ENCODE data around the gene DNAH8. TPM values are rescaled to one million over a fixed set of nuclear protein-coding genes. Genes with fewer than 3 reads are reported as not detected.

DNAH8 gene
- total RNA-seq, 1 experiment from 2014 or later, result not detected

DNA sequence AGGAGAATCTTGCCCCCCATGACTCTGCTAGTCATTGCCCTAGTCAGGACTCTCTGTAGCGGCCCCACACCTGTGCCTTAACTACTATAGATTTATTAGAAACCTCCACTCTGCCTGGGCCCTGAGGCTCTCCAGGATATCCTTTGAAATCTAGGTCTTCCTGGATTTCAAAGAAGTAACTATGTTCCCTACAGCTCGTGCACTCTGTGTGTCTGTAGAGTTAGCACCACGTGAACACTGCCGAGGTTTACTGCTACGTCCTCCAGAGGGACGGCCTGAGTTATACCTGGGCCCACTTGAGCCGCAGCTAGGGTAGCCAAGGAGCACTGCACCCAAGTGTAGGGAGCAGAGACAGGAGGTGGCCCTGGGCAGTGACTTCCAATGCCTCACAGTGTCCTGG, 353.3 kb downstream of the DNAH8 start:
- Histone ChIP-seq H3K4me3 (no peak overlapping the region), H3K9me3 (ENCODE audit: insufficient read depth, low read depth) (no peaks in the 10 kb centered on the region), H3K27me3 (ENCODE audit: insufficient read depth, low read depth) (peaks cover 97% of the 10 kb centered on the region), H4K20me1 (ENCODE audit: insufficient read depth) (no peaks in the 10 kb centered on the region), H3K4me1 (replicated peaks; ENCODE audit: insufficient read depth) (no peaks in the 10 kb centered on the region), H2AFZ (no peak overlapping the region), H3K27ac (no peak overlapping the region), H3K79me2 (ENCODE audit: low read depth) (no peaks in the 10 kb centered on the region), H3F3A (ENCODE audit: insufficient read depth, low read depth) (no peaks in the 10 kb centered on the region), H3K4me2 (no peak overlapping the region), H3K9me2 (ENCODE audit: insufficient read depth) (no peaks in the 10 kb centered on the region), H3K36me3 (ENCODE audit: low read depth) (no peaks in the 10 kb centered on the region)
- ChIA-PET CTCF (no interaction called here), POLR2A (ENCODE audit: unreplicated experiment) (no interaction called here)
- BruUV-seq (replicated peaks), result no TSS peak
- intact Hi-C loops (cut with micrococcal nuclease; ENCODE audit: unreplicated experiment), result no loop called here
- no peak for DNase-seq
- no peak for TF ChIP-seq EZH2 (IDR thresholded peaks at IDR 0.05; ENCODE audit: low read depth)
- TF ChIP-seq, protein P1, sequence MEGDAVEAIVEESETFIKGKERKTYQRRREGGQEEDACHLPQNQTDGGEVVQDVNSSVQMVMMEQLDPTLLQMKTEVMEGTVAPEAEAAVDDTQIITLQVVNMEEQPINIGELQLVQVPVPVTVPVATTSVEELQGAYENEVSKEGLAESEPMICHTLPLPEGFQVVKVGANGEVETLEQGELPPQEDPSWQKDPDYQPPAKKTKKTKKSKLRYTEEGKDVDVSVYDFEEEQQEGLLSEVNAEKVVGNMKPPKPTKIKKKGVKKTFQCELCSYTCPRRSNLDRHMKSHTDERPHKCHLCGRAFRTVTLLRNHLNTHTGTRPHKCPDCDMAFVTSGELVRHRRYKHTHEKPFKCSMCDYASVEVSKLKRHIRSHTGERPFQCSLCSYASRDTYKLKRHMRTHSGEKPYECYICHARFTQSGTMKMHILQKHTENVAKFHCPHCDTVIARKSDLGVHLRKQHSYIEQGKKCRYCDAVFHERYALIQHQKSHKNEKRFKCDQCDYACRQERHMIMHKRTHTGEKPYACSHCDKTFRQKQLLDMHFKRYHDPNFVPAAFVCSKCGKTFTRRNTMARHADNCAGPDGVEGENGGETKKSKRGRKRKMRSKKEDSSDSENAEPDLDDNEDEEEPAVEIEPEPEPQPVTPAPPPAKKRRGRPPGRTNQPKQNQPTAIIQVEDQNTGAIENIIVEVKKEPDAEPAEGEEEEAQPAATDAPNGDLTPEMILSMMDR (conservative IDR thresholded peaks at IDR 0.05), result no peak

DNA sequence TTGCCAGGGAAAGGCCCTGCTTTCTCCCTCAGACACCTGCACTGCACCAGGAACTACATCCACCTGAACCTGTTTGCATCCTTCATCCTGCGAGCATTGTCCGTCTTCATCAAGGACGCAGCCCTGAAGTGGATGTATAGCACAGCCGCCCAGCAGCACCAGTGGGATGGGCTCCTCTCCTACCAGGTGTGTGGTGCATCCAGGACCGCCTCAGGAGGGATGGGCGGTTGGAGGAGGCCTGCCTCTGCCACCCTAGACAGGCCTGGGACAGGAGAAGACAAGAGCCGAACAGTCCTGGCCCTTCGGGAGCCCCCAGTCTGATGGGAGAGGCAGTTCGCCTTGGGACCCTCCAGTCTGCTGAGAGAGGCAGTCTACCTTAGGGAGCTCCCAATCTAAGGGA, 357.7 kb downstream of the DNAH8 start:
- Histone ChIP-seq H3K27ac (no peak overlapping the region), H3K79me2 (ENCODE audit: low read depth) (no peaks in the 10 kb centered on the region), H3F3A (ENCODE audit: insufficient read depth, low read depth) (no peaks in the 10 kb centered on the region), H4K20me1 (ENCODE audit: insufficient read depth) (no peaks in the 10 kb centered on the region), H2AFZ (no peak overlapping the region), H3K4me2 (no peak overlapping the region), H3K4me1 (replicated peaks; ENCODE audit: insufficient read depth) (no peaks in the 10 kb centered on the region), H3K4me3 (no peak overlapping the region), H3K9me2 (ENCODE audit: insufficient read depth) (no peaks in the 10 kb centered on the region), H3K9me3 (ENCODE audit: insufficient read depth, low read depth) (no peaks in the 10 kb centered on the region), H3K36me3 (ENCODE audit: low read depth) (no peaks in the 10 kb centered on the region), H3K27me3 (ENCODE audit: insufficient read depth, low read depth) (peaks cover 95% of the 10 kb centered on the region)
- CTCF ChIA-PET, result no interaction called here
- BruUV-seq (replicated peaks), result no TSS peak
- no peak for DNase-seq
- TF ChIP-seq, protein P1 (conservative IDR thresholded peaks at IDR 0.05), result no peak
- TF ChIP-seq EZH2 (IDR thresholded peaks at IDR 0.05; ENCODE audit: low read depth), result no peak
- intact Hi-C loops (cut with micrococcal nuclease; ENCODE audit: unreplicated experiment), result no loop called here
- POLR2A ChIA-PET (ENCODE audit: unreplicated experiment), result no interaction called here

DNA sequence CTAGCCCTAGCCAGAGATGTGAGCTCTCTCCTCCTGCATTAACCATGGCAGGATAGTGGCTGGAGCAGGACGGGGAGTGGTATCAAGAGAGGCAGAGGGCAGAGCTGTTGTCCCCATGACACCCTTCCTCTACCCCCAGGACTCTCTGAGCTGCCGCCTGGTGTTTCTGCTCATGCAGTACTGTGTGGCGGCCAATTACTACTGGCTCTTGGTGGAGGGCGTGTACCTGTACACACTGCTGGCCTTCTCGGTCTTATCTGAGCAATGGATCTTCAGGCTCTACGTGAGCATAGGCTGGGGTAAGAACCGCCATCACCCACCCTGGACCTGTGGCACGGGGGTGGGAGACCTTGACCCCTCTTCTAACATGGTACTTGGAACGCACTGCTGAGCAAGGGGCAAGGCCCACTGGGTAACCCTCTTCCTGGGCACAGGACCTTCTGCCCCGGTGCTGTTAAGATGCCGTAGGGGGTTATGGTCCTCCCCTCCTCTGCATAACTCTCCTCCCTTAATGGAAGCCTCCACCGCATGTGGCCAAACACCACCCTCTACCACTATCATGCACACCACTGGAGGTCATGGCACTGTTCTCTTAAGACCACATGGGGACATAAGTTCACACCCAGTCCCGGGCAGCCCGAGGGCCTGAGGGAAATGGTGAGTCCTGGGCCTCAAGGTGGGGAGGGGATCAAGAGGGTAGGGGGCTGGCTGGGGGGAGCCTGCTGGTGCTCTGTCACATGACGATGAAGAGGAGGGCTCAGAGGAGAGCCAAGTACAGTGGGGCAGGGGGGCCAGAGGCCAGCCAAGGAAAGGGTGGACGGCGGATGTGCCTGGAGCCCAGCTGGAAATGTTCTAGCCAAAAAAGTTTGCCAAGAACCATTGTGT, 358.6 kb downstream of the DNAH8 start:
- H3K4me3 ChIP-seq, result no peak overlapping the region
- H3K36me3 ChIP-seq (ENCODE audit: low read depth), result no peaks in the 10 kb centered on the region
- H3K4me2 ChIP-seq, result no peak overlapping the region
- BruUV-seq (replicated peaks), result no TSS peak
- H3F3A ChIP-seq (ENCODE audit: insufficient read depth, low read depth), result no peaks in the 10 kb centered on the region
- H3K27me3 ChIP-seq (ENCODE audit: insufficient read depth, low read depth), result peaks cover 92% of the 10 kb centered on the region
- ChIA-PET POLR2A (ENCODE audit: unreplicated experiment) (no interaction called here), CTCF (no interaction called here)
- H3K79me2 ChIP-seq (ENCODE audit: low read depth), result no peaks in the 10 kb centered on the region
- intact Hi-C loops (cut with micrococcal nuclease; ENCODE audit: unreplicated experiment), result no loop called here
- no peak for DNase-seq
- TF ChIP-seq EZH2 (IDR thresholded peaks at IDR 0.05; ENCODE audit: low read depth), result no peak
- TF ChIP-seq, protein P1 (conservative IDR thresholded peaks at IDR 0.05), result no peak
- H3K9me2 ChIP-seq (ENCODE audit: insufficient read depth), result no peaks in the 10 kb centered on the region
- H3K27ac ChIP-seq, result no peak overlapping the region
- H4K20me1 ChIP-seq (ENCODE audit: insufficient read depth), result no peaks in the 10 kb centered on the region
- no peak overlapping the region for H2AFZ ChIP-seq
- H3K9me3 ChIP-seq (ENCODE audit: insufficient read depth, low read depth), result no peaks in the 10 kb centered on the region
- H3K4me1 ChIP-seq (replicated peaks; ENCODE audit: insufficient read depth), result no peaks in the 10 kb centered on the region

All from PC-9 (cell line).